Measurements from ENCODE around the gene GLIS1.

GRCh38 chr1:53653200-53653575 is 85.8 kb downstream of the GLIS1 start:
- no peak for TF ChIP-seq CTCF (conservative IDR thresholded peaks at IDR 0.05)
- no peak for TF ChIP-seq ZFX (IDR thresholded peaks at IDR 0.05)
